ENCODE data around the gene BCL2L14.
A peak's percentile ranks its signal among the peaks of the same experiment; 100 is the strongest.
"Not testable (repeated sequence)": the region's sequence is repeated elsewhere in the genome, so short reads cannot be mapped to it uniquely, and the experiment has no call there.

The BCL2L14 gene

GRCh38 chr12:12110923-12111555, 40.3 kb downstream of the BCL2L14 start:
- DNase-seq = peak; percentile 58

GRCh38 chr12:12115514-12115913, 44.8 kb downstream of the BCL2L14 start:
- DNase-seq = no peak

GRCh38 chr12:12116677-12117076, 45.9 kb downstream of the BCL2L14 start:
- no peak for DNase-seq

- DNase-seq = no peak
These were observed 50.3 kb downstream of the BCL2L14 start for GRCh38 chr12:12121061-12121460.

- no peak for DNase-seq
These were observed 52.4 kb downstream of the BCL2L14 start for GRCh38 chr12:12123036-12123604.

- DNase-seq = no peak
These were observed 55.8 kb downstream of the BCL2L14 start for GRCh38 chr12:12126551-12126950.

GRCh38 chr12:12127304-12127703, 56.6 kb downstream of the BCL2L14 start:
- DNase-seq = no peak

- DNase-seq = no peak
These were observed 57.9 kb downstream of the BCL2L14 start for GRCh38 chr12:12128670-12129069.

GRCh38 chr12:12133259-12133658, 62.5 kb downstream of the BCL2L14 start:
- DNase-seq = no peak

GRCh38 chr12:12133785-12134184, 63.0 kb downstream of the BCL2L14 start:
- DNase-seq = no peak

GRCh38 chr12:12138203-12139154, 67.7 kb downstream of the BCL2L14 start:
- no peak for DNase-seq

GRCh38 chr12:12141000-12141399, 70.3 kb downstream of the BCL2L14 start:
- DNase-seq = no peak

GRCh38 chr12:12144531-12144930, 73.8 kb downstream of the BCL2L14 start:
- not testable (repeated sequence) for DNase-seq

GRCh38 chr12:12147111-12147510, 76.4 kb downstream of the BCL2L14 start:
- DNase-seq = no peak

Measured in CD4-positive, alpha-beta T cell treated with Interleukin-17A for 1 hour (primary cell).